ENCODE results near the gene HPCAL1.

- TF ChIP-seq CTCF (conservative IDR thresholded peaks at IDR 0.05; ENCODE audit: low read length): no peak
- no peak for TF ChIP-seq EZH2phosphoT487 (IDR thresholded peaks at IDR 0.05; ENCODE audit: borderline replicate concordance, low read depth, low read length)
These were observed 141.8 kb downstream of the HPCAL1 start for GRCh38 chr2:10444463-10444862.

Measured in OCI-LY7 (cell line).